OCI-LY3 (cell line): ENCODE measurements around the gene SPEN.

ENCODE experiments used
- H2AFZ ChIP-seq: fragments of 200-600, 300-600 bp; shearing (Covaris generic); 2 replicates; pipeline ENCODE4 v1.6.0; 2014; ENCODE audit warnings: antibody characterized with exemption, low read depth, low read length
- H3K27ac ChIP-seq: fragments of 200-600, 300-600 bp; sonication (generic); 2 replicates; pipeline ENCODE4 v1.5.1; 2014; ENCODE audit warnings: mild to moderate bottlenecking, low read length, moderate library complexity, mixed read lengths
- H3K27me3 ChIP-seq: fragments of 200-600, 300-600 bp; sonication (generic); 2 replicates; pipeline ENCODE4 v1.6.1; 2014; ENCODE audit warnings: low read depth, low read length, mixed read lengths
- H3K36me3 ChIP-seq: fragments of 200-600, 300-600 bp; sonication (generic); replicated peaks from 2 replicates; pipeline ENCODE3; 2014; ENCODE audit warnings: low read depth, low read length, mixed read lengths
- H3K4me1 ChIP-seq: fragments of 300-600, 200-600 bp; sonication (generic); 2 replicates; pipeline ENCODE4 v1.6.1; 2014; ENCODE audit warnings: low read length, mixed read lengths
- H3K4me2 ChIP-seq: fragments of 200-600, 300-600 bp; sonication (generic); 2 replicates; pipeline ENCODE4 v1.6.1; 2014; ENCODE audit warnings: low read length, mixed read lengths
- H3K4me3 ChIP-seq: fragments of 300-600, 200-600 bp; sonication (generic); 2 replicates; pipeline ENCODE4 v1.5.1; 2014; ENCODE audit warnings: antibody characterized with exemption, mild to moderate bottlenecking, low read length, moderate library complexity
- H3K79me2 ChIP-seq: fragments of 300-600, 200-600 bp; shearing (Covaris generic); 2 replicates; pipeline ENCODE4 v1.6.1; 2014; ENCODE audit warnings: mild to moderate bottlenecking, low read length, mixed read lengths
- H3K9ac ChIP-seq: fragments of 300-600, 200-600 bp; shearing (Covaris generic); 2 replicates; pipeline ENCODE4 v1.6.0; 2014; ENCODE audit warnings: mild to moderate bottlenecking, low read length, moderate library complexity
- H3K9me3 ChIP-seq: fragments of 200-600, 300-600 bp; shearing (Covaris generic); 2 replicates; pipeline ENCODE4 v1.6.1; 2014; ENCODE audit warnings: low read length, mixed read lengths; ENCODE audit not compliant: insufficient read depth
- H4K20me1 ChIP-seq: fragments of 200-600, 300-600 bp; sonication (generic); 2 replicates; pipeline ENCODE4 v1.6.1; 2016; ENCODE audit warnings: low read length, mixed read lengths; ENCODE audit not compliant: insufficient read depth
- CTCF ChIP-seq: fragments of 200-600, 300-600 bp; sonication (generic); IDR thresholded peaks from 2 replicates; pipeline ENCODE4 v1.5.1; 2014; ENCODE audit warnings: antibody characterized with exemption, low read length, low read depth
- EZH2phosphoT487 ChIP-seq: fragments of 200-600 bp; shearing (Covaris generic); IDR thresholded peaks from 2 replicates; pipeline ENCODE4 v1.6.1; 2018; ENCODE audit warnings: antibody characterized with exemption, mixed run types, low read depth

Gene SPEN

GRCh38 chr1:15856888-15857287 is 9.4 kb downstream of the SPEN start:
- Histone ChIP-seq H3K27ac (no peak overlapping the region), H3K9ac (no peak overlapping the region), H3K36me3 (no peaks in the 10 kb centered on the region), H3K79me2 (peaks cover 95% of the 10 kb centered on the region), H4K20me1 (peaks cover 21% of the 10 kb centered on the region), H3K9me3 (no peaks in the 10 kb centered on the region), H3K27me3 (no peaks in the 10 kb centered on the region), H3K4me2 (no peak overlapping the region), H3K4me1 (peaks cover 14% of the 10 kb centered on the region), H2AFZ (no peak overlapping the region), H3K4me3 (no peak overlapping the region)
- TF ChIP-seq EZH2phosphoT487, result no peak
- TF ChIP-seq CTCF, result no peak

GRCh38 chr1:15858069-15858670 is 10.7 kb downstream of the SPEN start:
- no peaks in the 10 kb centered on the region for H3K27me3 ChIP-seq
- TF ChIP-seq CTCF (no peak), EZH2phosphoT487 (no peak)
- peaks cover 95% of the 10 kb centered on the region for H3K79me2 ChIP-seq
- H4K20me1 ChIP-seq, result peaks cover 25% of the 10 kb centered on the region
- H2AFZ ChIP-seq, result no peak overlapping the region
- H3K9me3 ChIP-seq, result no peaks in the 10 kb centered on the region
- no peak overlapping the region for H3K4me3 ChIP-seq
- peaks cover 6% of the 10 kb centered on the region; the same call in 1 of the 2 replicates for H3K4me1 ChIP-seq
- no peak overlapping the region for H3K27ac ChIP-seq
- no peak overlapping the region for H3K9ac ChIP-seq
- H3K4me2 ChIP-seq, result no peak overlapping the region
- H3K36me3 ChIP-seq, result no peaks in the 10 kb centered on the region

GRCh38 chr1:15858672-15859372 is 11.3 kb downstream of the SPEN start:
- no peak overlapping the region for H3K9ac ChIP-seq
- H3K4me3 ChIP-seq, result no peak overlapping the region
- H3K27me3 ChIP-seq, result no peaks in the 10 kb centered on the region
- no peak for TF ChIP-seq CTCF
- no peak for TF ChIP-seq EZH2phosphoT487
- H3K36me3 ChIP-seq, result no peaks in the 10 kb centered on the region
- H3K27ac ChIP-seq, result no peak overlapping the region
- H4K20me1 ChIP-seq, result peaks cover 30% of the 10 kb centered on the region
- H3K9me3 ChIP-seq, result no peaks in the 10 kb centered on the region
- H3K4me1 ChIP-seq, result peaks cover 6% of the 10 kb centered on the region; the same call in 1 of the 2 replicates
- H3K79me2 ChIP-seq, result peaks cover 95% of the 10 kb centered on the region
- H3K4me2 ChIP-seq, result no peak overlapping the region
- H2AFZ ChIP-seq, result no peak overlapping the region

- no peak for TF ChIP-seq EZH2phosphoT487
- TF ChIP-seq CTCF, result no peak
- Histone ChIP-seq H3K36me3 (no peaks in the 10 kb centered on the region), H4K20me1 (peaks cover 40% of the 10 kb centered on the region)
These were observed 15.8 kb downstream of the SPEN start for GRCh38 chr1:15863156-15863901.

More at GRCh38 chr1:15863156-15863901, 15.8 kb downstream of the SPEN start:
- Histone ChIP-seq H3K9me3 (no peaks in the 10 kb centered on the region), H3K4me1 (no peaks in the 10 kb centered on the region), H2AFZ (no peak overlapping the region), H3K4me3 (no peak overlapping the region), H3K4me2 (no peak overlapping the region), H3K27me3 (no peaks in the 10 kb centered on the region), H3K27ac (no peak overlapping the region), H3K79me2 (peaks cover 96% of the 10 kb centered on the region), H3K9ac (no peak overlapping the region)
